ENCODE data around the gene FCHO2. TPM values are rescaled to one million over a fixed set of nuclear protein-coding genes. Genes with fewer than 3 reads are reported as not detected.
A peak's percentile ranks its signal among the peaks of the same experiment; 100 is the strongest.

Gene FCHO2
- total RNA-seq, 1 donor: 31.5 TPM

DNA sequence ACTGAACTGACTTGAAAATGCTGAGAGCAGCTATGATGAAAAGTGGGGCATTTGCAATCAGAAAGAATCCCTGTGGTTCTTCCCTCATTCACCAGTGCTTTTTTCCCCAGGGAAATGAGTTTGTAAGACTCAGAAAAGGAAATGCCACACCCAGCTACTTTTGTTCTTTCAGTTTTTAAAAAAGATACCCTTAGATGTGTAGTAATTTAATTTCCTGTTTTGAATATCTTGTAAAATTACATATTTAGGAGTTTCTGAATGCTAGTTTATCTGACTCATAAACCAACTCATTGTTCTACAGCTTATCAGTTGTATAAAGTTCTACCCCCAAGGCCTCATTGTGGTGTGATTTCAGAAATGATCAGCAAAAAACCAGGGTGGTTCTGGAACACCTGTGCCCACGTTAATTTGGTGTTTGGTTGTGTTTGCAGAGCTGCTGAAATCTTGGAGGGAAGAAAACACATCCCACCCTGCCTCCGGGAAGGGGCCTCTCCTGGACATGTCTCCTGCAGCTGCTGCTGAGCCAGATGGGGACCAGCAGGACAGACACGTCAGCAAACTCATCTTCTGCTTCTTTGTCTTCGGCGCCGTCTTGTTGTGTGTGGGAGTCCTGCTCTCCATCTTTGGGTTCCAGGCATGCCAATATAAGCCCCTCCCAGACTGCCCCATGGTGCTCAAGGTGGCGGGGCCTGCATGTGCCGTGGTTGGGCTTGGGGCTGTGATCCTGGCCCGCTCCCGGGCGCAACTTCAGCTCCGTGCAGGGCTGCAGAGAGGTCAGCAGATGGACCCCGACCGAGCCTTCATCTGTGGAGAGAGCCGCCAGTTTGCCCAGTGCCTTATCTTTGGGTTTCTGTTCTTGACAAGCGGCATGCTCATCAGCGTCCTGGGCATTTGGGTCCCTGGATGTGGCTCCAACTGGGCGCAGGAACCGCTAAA lies 167.3 kb downstream of the FCHO2 start:
- H3K79me2 ChIP-seq (ENCODE audit: insufficient read depth, low read length): no peaks in the 10 kb centered on the region
- no peaks in the 10 kb centered on the region for H3K36me3 ChIP-seq (ENCODE audit: insufficient read depth, low read length)
- no peaks in the 10 kb centered on the region for H3K27me3 ChIP-seq (ENCODE audit: insufficient read depth, low read length)
- TF ChIP-seq, protein P1, sequence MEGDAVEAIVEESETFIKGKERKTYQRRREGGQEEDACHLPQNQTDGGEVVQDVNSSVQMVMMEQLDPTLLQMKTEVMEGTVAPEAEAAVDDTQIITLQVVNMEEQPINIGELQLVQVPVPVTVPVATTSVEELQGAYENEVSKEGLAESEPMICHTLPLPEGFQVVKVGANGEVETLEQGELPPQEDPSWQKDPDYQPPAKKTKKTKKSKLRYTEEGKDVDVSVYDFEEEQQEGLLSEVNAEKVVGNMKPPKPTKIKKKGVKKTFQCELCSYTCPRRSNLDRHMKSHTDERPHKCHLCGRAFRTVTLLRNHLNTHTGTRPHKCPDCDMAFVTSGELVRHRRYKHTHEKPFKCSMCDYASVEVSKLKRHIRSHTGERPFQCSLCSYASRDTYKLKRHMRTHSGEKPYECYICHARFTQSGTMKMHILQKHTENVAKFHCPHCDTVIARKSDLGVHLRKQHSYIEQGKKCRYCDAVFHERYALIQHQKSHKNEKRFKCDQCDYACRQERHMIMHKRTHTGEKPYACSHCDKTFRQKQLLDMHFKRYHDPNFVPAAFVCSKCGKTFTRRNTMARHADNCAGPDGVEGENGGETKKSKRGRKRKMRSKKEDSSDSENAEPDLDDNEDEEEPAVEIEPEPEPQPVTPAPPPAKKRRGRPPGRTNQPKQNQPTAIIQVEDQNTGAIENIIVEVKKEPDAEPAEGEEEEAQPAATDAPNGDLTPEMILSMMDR (IDR thresholded peaks at IDR 0.05; ENCODE audit: extremely low read depth, low read depth, low read length): no peak
- peak overlapping the region; percentile 1 for H3K4me2 ChIP-seq (ENCODE audit: insufficient read depth, low read length)
- H3K4me3 ChIP-seq (ENCODE audit: insufficient read depth, low read length): no peak overlapping the region
- H2AFZ ChIP-seq (ENCODE audit: low read length): no peak overlapping the region
- H3K27ac ChIP-seq (ENCODE audit: low read depth, low read length): no peak overlapping the region
- peak; percentile 95 for DNase-seq (ENCODE audit: insufficient read length, low spot score, missing footprints)
- no peaks in the 10 kb centered on the region for H3K9me3 ChIP-seq (ENCODE audit: low read depth, low read length)
- H3K4me1 ChIP-seq (ENCODE audit: insufficient read depth, low read length): peaks cover 24% of the 10 kb centered on the region
- no peaks in the 10 kb centered on the region for H4K20me1 ChIP-seq (ENCODE audit: insufficient read depth, low read length)

DNA sequence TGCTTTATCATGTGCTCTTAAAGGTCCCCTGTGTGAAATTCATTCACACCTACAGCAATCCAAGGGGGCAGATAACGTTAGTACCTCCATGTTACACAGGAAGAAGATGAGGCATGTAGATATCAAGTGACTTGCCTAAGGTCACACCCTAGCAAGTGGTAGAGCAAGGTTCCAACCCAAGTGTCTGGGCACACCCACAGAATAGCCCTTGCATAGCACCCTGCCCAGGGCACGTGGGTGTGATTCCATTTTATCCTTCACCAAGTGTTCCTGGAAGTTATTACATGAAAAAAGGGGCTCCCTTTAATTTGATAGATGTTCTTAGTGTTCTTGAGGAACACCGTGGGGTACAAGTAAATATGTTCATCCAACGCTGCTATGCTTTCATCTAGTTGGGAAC lies 169.4 kb downstream of the FCHO2 start:
- H3K4me1 ChIP-seq (ENCODE audit: insufficient read depth, low read length): peaks cover 24% of the 10 kb centered on the region
- no peaks in the 10 kb centered on the region for H3K27me3 ChIP-seq (ENCODE audit: insufficient read depth, low read length)
- no peak for DNase-seq (ENCODE audit: insufficient read length, low spot score, missing footprints)
- H3K9me3 ChIP-seq (ENCODE audit: low read depth, low read length): no peaks in the 10 kb centered on the region
- TF ChIP-seq, protein P1 (IDR thresholded peaks at IDR 0.05; ENCODE audit: extremely low read depth, low read depth, low read length): no peak
- H2AFZ ChIP-seq (ENCODE audit: low read length): no peak overlapping the region
- no peak overlapping the region for H3K4me3 ChIP-seq (ENCODE audit: insufficient read depth, low read length)
- no peak overlapping the region for H3K4me2 ChIP-seq (ENCODE audit: insufficient read depth, low read length)
- no peaks in the 10 kb centered on the region for H3K36me3 ChIP-seq (ENCODE audit: insufficient read depth, low read length)
- no peaks in the 10 kb centered on the region for H4K20me1 ChIP-seq (ENCODE audit: insufficient read depth, low read length)
- H3K79me2 ChIP-seq (ENCODE audit: insufficient read depth, low read length): no peaks in the 10 kb centered on the region
- H3K27ac ChIP-seq (ENCODE audit: low read depth, low read length): no peak overlapping the region

GRCh38 chr5:73126381-73126780 lies 170.5 kb downstream of the FCHO2 start:
- Histone ChIP-seq H3K4me2 (ENCODE audit: insufficient read depth, low read length) (no peak overlapping the region), H3K27ac (ENCODE audit: low read depth, low read length) (no peak overlapping the region), H3K79me2 (ENCODE audit: insufficient read depth, low read length) (no peaks in the 10 kb centered on the region), H3K4me3 (ENCODE audit: insufficient read depth, low read length) (no peak overlapping the region), H2AFZ (ENCODE audit: low read length) (no peak overlapping the region), H3K4me1 (ENCODE audit: insufficient read depth, low read length) (peaks cover 17% of the 10 kb centered on the region), H3K27me3 (ENCODE audit: insufficient read depth, low read length) (no peaks in the 10 kb centered on the region), H3K36me3 (ENCODE audit: insufficient read depth, low read length) (no peaks in the 10 kb centered on the region), H3K9me3 (ENCODE audit: low read depth, low read length) (no peaks in the 10 kb centered on the region), H4K20me1 (ENCODE audit: insufficient read depth, low read length) (no peaks in the 10 kb centered on the region)
- no peak for DNase-seq (ENCODE audit: insufficient read length, low spot score, missing footprints)
- TF ChIP-seq, protein P1 (IDR thresholded peaks at IDR 0.05; ENCODE audit: extremely low read depth, low read depth, low read length): no peak

- Histone ChIP-seq H2AFZ (ENCODE audit: low read length) (no peak overlapping the region), H3K4me1 (ENCODE audit: insufficient read depth, low read length) (peaks cover 11% of the 10 kb centered on the region), H3K4me2 (ENCODE audit: insufficient read depth, low read length) (no peak overlapping the region), H3K79me2 (ENCODE audit: insufficient read depth, low read length) (no peaks in the 10 kb centered on the region), H3K4me3 (ENCODE audit: insufficient read depth, low read length) (no peak overlapping the region), H3K27ac (ENCODE audit: low read depth, low read length) (no peak overlapping the region), H3K9me3 (ENCODE audit: low read depth, low read length) (no peaks in the 10 kb centered on the region), H3K27me3 (ENCODE audit: insufficient read depth, low read length) (no peaks in the 10 kb centered on the region), H3K36me3 (ENCODE audit: insufficient read depth, low read length) (no peaks in the 10 kb centered on the region), H4K20me1 (ENCODE audit: insufficient read depth, low read length) (no peaks in the 10 kb centered on the region)
- DNase-seq (ENCODE audit: insufficient read length, low spot score, missing footprints): no peak
- TF ChIP-seq, protein P1 (IDR thresholded peaks at IDR 0.05; ENCODE audit: extremely low read depth, low read depth, low read length): no peak
Observed at GRCh38 chr5:73126957-73127356, 171.1 kb downstream of the FCHO2 start.
